Measurements from ENCODE around the gene MNX1. TPM values are rescaled to one million over a fixed set of nuclear protein-coding genes. Genes with fewer than 3 reads are reported as not detected.

The MNX1 gene
- total RNA-seq, 1 experiment from 2014 or later, result 0.28 TPM

DNA sequence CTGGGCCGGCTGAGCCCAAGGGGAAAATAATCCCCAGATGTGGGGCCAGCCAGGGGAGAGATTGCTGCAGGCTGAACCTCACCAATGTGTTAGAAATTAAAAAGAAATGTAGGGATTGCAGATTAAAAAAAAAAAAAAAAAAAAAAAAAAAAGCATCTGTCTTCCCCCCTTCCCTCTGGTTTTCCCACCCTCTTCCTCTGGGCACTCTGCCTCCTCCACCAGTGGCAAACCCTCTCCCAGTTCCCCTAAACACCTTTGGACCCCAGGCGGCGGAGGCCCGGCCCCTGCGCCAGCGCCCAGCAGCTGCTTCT is 7.1 kb downstream of the MNX1 start:
- Histone ChIP-seq H3K27ac (no peak overlapping the region), H3K4me3 (no peak overlapping the region), H3K27me3 (ENCODE audit: insufficient read depth, low read depth) (no peaks in the 10 kb centered on the region), H3F3A (ENCODE audit: insufficient read depth, low read depth) (peaks cover 13% of the 10 kb centered on the region; the same call in 1 of the 2 replicates), H3K4me2 (no peak overlapping the region), H3K9me2 (ENCODE audit: insufficient read depth) (no peaks in the 10 kb centered on the region), H4K20me1 (ENCODE audit: insufficient read depth) (no peaks in the 10 kb centered on the region), H3K4me1 (replicated peaks; ENCODE audit: insufficient read depth) (peaks cover 9% of the 10 kb centered on the region), H2AFZ (no peak overlapping the region), H3K36me3 (ENCODE audit: low read depth) (no peaks in the 10 kb centered on the region), H3K9me3 (ENCODE audit: insufficient read depth, low read depth) (no peaks in the 10 kb centered on the region), H3K79me2 (ENCODE audit: low read depth) (no peaks in the 10 kb centered on the region)
- POLR2A ChIA-PET (ENCODE audit: unreplicated experiment), result no interaction called here
- BruUV-seq (replicated peaks), result no TSS peak
- intact Hi-C loops (cut with micrococcal nuclease; ENCODE audit: unreplicated experiment), result no loop called here
- TF ChIP-seq, protein P1, sequence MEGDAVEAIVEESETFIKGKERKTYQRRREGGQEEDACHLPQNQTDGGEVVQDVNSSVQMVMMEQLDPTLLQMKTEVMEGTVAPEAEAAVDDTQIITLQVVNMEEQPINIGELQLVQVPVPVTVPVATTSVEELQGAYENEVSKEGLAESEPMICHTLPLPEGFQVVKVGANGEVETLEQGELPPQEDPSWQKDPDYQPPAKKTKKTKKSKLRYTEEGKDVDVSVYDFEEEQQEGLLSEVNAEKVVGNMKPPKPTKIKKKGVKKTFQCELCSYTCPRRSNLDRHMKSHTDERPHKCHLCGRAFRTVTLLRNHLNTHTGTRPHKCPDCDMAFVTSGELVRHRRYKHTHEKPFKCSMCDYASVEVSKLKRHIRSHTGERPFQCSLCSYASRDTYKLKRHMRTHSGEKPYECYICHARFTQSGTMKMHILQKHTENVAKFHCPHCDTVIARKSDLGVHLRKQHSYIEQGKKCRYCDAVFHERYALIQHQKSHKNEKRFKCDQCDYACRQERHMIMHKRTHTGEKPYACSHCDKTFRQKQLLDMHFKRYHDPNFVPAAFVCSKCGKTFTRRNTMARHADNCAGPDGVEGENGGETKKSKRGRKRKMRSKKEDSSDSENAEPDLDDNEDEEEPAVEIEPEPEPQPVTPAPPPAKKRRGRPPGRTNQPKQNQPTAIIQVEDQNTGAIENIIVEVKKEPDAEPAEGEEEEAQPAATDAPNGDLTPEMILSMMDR (conservative IDR thresholded peaks at IDR 0.05), result no peak
- no peak for TF ChIP-seq EZH2 (IDR thresholded peaks at IDR 0.05; ENCODE audit: low read depth)
- no peak for DNase-seq
- CTCF ChIA-PET, result no interaction called here

GRCh38 chr7:157002819-157003421 is 7.5 kb downstream of the MNX1 start:
- Histone ChIP-seq H3K27me3 (ENCODE audit: insufficient read depth, low read depth) (no peaks in the 10 kb centered on the region), H3K9me3 (ENCODE audit: insufficient read depth, low read depth) (no peaks in the 10 kb centered on the region), H3K4me3 (no peak overlapping the region), H3K4me2 (no peak overlapping the region), H2AFZ (no peak overlapping the region), H4K20me1 (ENCODE audit: insufficient read depth) (no peaks in the 10 kb centered on the region), H3F3A (ENCODE audit: insufficient read depth, low read depth) (peaks cover 13% of the 10 kb centered on the region; the same call in 1 of the 2 replicates), H3K36me3 (ENCODE audit: low read depth) (no peaks in the 10 kb centered on the region), H3K9me2 (ENCODE audit: insufficient read depth) (no peaks in the 10 kb centered on the region), H3K27ac (no peak overlapping the region), H3K4me1 (replicated peaks; ENCODE audit: insufficient read depth) (peaks cover 9% of the 10 kb centered on the region), H3K79me2 (ENCODE audit: low read depth) (no peaks in the 10 kb centered on the region)
- ChIA-PET CTCF (no interaction called here), POLR2A (ENCODE audit: unreplicated experiment) (no interaction called here)
- TF ChIP-seq, protein P1 (conservative IDR thresholded peaks at IDR 0.05), result no peak
- no peak for TF ChIP-seq EZH2 (IDR thresholded peaks at IDR 0.05; ENCODE audit: low read depth)
- intact Hi-C loops (cut with micrococcal nuclease; ENCODE audit: unreplicated experiment), result no loop called here
- no TSS peak for BruUV-seq (replicated peaks)
- no peak for DNase-seq

DNA sequence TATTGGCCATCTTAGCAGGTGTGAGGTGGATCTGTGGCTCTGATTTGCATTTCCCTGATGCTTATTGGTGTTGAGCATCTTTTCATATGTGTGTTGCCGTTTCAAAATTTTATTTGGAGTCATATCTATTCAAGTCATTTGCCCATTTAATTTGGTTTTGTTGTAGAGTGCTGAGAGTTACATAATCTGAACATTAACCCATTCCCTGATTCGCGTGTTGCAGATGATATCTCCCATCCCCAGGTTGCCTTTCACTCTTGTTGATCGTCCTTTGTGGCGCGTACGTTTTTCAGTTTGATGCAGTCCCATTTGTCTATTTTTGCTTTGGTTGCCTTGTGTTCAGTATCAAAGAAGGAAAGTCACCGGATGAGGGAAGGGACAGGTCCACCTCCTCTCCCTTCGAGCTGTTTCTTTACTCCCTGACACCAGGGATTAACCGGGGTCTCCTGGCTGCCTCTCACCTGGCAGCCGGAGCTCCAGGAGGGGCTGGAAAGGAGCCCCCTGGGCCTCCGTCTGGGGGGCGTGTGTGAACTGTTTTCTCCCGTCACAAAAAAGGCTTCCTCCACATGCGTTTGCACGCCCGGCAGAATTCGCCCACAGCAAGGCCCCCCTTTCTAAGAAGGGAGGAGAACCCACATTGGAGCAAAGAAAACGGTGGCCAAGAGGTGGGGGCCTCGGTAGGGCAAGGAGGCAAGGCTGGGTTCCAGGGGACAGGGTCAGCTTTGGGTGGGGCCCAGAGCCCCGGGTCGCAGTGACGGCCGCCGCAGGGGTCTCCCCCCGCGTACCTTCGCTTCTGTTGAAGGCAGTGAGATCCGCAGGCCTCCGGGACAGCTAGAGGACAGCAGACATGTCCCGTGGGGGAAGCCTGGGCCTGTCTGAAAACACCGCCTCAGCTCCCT is 8.3 kb downstream of the MNX1 start:
- POLR2A ChIA-PET (ENCODE audit: unreplicated experiment), result no interaction called here

More for the DNA sequence above, 8.3 kb downstream of the MNX1 start:
- Histone ChIP-seq H4K20me1 (ENCODE audit: insufficient read depth) (no peaks in the 10 kb centered on the region), H3K36me3 (ENCODE audit: low read depth) (no peaks in the 10 kb centered on the region), H3K9me3 (ENCODE audit: insufficient read depth, low read depth) (no peaks in the 10 kb centered on the region), H3K27ac (no peak overlapping the region), H2AFZ (no peak overlapping the region), H3F3A (ENCODE audit: insufficient read depth, low read depth) (peaks cover 13% of the 10 kb centered on the region; the same call in 1 of the 2 replicates), H3K79me2 (ENCODE audit: low read depth) (no peaks in the 10 kb centered on the region), H3K4me1 (replicated peaks; ENCODE audit: insufficient read depth) (peaks cover 9% of the 10 kb centered on the region), H3K9me2 (ENCODE audit: insufficient read depth) (no peaks in the 10 kb centered on the region), H3K4me2 (no peak overlapping the region), H3K4me3 (no peak overlapping the region), H3K27me3 (ENCODE audit: insufficient read depth, low read depth) (no peaks in the 10 kb centered on the region)
- TF ChIP-seq EZH2 (IDR thresholded peaks at IDR 0.05; ENCODE audit: low read depth), result no peak
- TF ChIP-seq, protein P1 (conservative IDR thresholded peaks at IDR 0.05), result no peak
- intact Hi-C loops (cut with micrococcal nuclease; ENCODE audit: unreplicated experiment), result no loop called here
- CTCF ChIA-PET, result no interaction called here
- BruUV-seq (replicated peaks), result no TSS peak
- no peak for DNase-seq
